Astrocyte of the spinal cord (primary cell): ENCODE measurements around the gene CCDC3.
"Not testable (repeated sequence)": the region's sequence is repeated elsewhere in the genome, so short reads cannot be mapped to it uniquely, and the experiment has no call there.

Experiments
- DNase-seq: peaks from one replicate; pipeline ENCODE4 v3.0.0; 2011; ENCODE audit warnings: low read depth, low spot score
- H3K4me3 ChIP-seq: 2 replicates; pipeline ENCODE4 v1.5.1; 2011; ENCODE audit warnings: low read depth, mild to moderate bottlenecking, low read length, moderate library complexity
- CTCF ChIP-seq: IDR thresholded peaks from 2 replicates; pipeline ENCODE4 v1.5.1; 2012; ENCODE audit warnings: low read depth, mild to moderate bottlenecking, low read length, inconsistent platforms
- in situ Hi-C: cut with HindIII; loops from 2 replicates; pipeline ENCODE4 v1.10.0; 2017; ENCODE audit warnings: low sequenced_read_pairs

The CCDC3 gene

GRCh38 chr10:12984165-12984747 lies 17.3 kb downstream of the CCDC3 start:
- no peak overlapping the region for H3K4me3 ChIP-seq
- no peak for TF ChIP-seq CTCF
- peak; percentile 34 for DNase-seq
- in situ Hi-C loops: no loop called here

GRCh38 chr10:12983568-12983967 lies 17.9 kb downstream of the CCDC3 start:
- H3K4me3 ChIP-seq, in situ Hi-C loops, DNase-seq: not testable (repeated sequence)

GRCh38 chr10:12981570-12981969 lies 19.9 kb downstream of the CCDC3 start:
- TF ChIP-seq CTCF: no peak
- DNase-seq: peak; percentile 22
- H3K4me3 ChIP-seq: no peak overlapping the region
- in situ Hi-C loops: no loop called here

- H3K4me3 ChIP-seq: no peak overlapping the region
- in situ Hi-C loops: no loop called here
- TF ChIP-seq CTCF: no peak
- no peak for DNase-seq
These were observed 20.7 kb downstream of the CCDC3 start for GRCh38 chr10:12980713-12981306.

GRCh38 chr10:12980102-12980661 lies 21.3 kb downstream of the CCDC3 start:
- in situ Hi-C loops: no loop called here
- H3K4me3 ChIP-seq: no peak overlapping the region
- TF ChIP-seq CTCF: no peak
- no peak for DNase-seq

GRCh38 chr10:12978891-12979290 lies 22.6 kb downstream of the CCDC3 start:
- in situ Hi-C loops: no loop called here
- DNase-seq: no peak
- no peak for TF ChIP-seq CTCF
- no peak overlapping the region for H3K4me3 ChIP-seq

GRCh38 chr10:12975906-12976305 lies 25.6 kb downstream of the CCDC3 start:
- in situ Hi-C loops: no loop called here
- H3K4me3 ChIP-seq: no peak overlapping the region
- DNase-seq: no peak
- TF ChIP-seq CTCF: no peak
